Bronchial epithelial cell (primary cell): ENCODE measurements around the gene HYAL3. TPM values are rescaled to one million over a fixed set of nuclear protein-coding genes. Genes with fewer than 3 reads are reported as not detected.
"Not testable (repeated sequence)": the region's sequence is repeated elsewhere in the genome, so short reads cannot be mapped to it uniquely, and the experiment has no call there.

Experiments
- DNase-seq: peaks from one replicate; pipeline ENCODE4 v3.0.0-alpha.2; 2010; ENCODE audit warnings: low read depth
- FAIRE-seq: peaks from 2 replicates; lab custom pipeline; 2011; peaks lifted over from hg19 to GRCh38; lab: Jason Lieb, UNC
- H3K27me3 ChIP-seq: 2 replicates; pipeline ENCODE4 v1.5.1; 2011; ENCODE audit warnings: low read length; ENCODE audit not compliant: control insufficient read depth, insufficient read depth
- H3K36me3 ChIP-seq: 2 replicates; pipeline ENCODE4 v1.5.1; 2011; ENCODE audit warnings: low read length; ENCODE audit not compliant: control insufficient read depth, insufficient read depth
- H3K4me3 ChIP-seq: 2 replicates; pipeline ENCODE4 v1.5.1; 2011; ENCODE audit warnings: mild to moderate bottlenecking, low read depth, low read length, control low read depth
- total RNA-seq: library from RNA; depleted of rRNA; stranded (reverse); fragments of >200 nt; gene quantifications from 2 replicates; pipeline ENCODE4 v1.2.1, GENCODE V29; 2014
- TF ChIP-seq, protein P1 (sequence below): IDR thresholded peaks from 2 replicates; pipeline ENCODE4 v1.5.1; 2011; ENCODE audit warnings: mild to moderate bottlenecking, moderate library complexity, low read length, control low read depth, inconsistent platforms; ENCODE audit not compliant: insufficient read depth, severe bottlenecking

The HYAL3 gene
- total RNA-seq, 1 donor from 2014 or later: 6.6 TPM

GRCh38 chr3:50314816-50315215 is 15.6 kb upstream of the HYAL3 start:
- TF ChIP-seq, protein P1, sequence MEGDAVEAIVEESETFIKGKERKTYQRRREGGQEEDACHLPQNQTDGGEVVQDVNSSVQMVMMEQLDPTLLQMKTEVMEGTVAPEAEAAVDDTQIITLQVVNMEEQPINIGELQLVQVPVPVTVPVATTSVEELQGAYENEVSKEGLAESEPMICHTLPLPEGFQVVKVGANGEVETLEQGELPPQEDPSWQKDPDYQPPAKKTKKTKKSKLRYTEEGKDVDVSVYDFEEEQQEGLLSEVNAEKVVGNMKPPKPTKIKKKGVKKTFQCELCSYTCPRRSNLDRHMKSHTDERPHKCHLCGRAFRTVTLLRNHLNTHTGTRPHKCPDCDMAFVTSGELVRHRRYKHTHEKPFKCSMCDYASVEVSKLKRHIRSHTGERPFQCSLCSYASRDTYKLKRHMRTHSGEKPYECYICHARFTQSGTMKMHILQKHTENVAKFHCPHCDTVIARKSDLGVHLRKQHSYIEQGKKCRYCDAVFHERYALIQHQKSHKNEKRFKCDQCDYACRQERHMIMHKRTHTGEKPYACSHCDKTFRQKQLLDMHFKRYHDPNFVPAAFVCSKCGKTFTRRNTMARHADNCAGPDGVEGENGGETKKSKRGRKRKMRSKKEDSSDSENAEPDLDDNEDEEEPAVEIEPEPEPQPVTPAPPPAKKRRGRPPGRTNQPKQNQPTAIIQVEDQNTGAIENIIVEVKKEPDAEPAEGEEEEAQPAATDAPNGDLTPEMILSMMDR: no peak
- H3K27me3 ChIP-seq: no peaks in the 10 kb centered on the region
- no peak overlapping the region for H3K4me3 ChIP-seq
- no peak for FAIRE-seq
- DNase-seq: no peak
- peaks cover 24% of the 10 kb centered on the region for H3K36me3 ChIP-seq

GRCh38 chr3:50314342-50314741 is 15.1 kb upstream of the HYAL3 start:
- Histone ChIP-seq H3K36me3 (peaks cover 22% of the 10 kb centered on the region), H3K4me3 (no peak overlapping the region), H3K27me3 (no peaks in the 10 kb centered on the region)
- DNase-seq (no peak), FAIRE-seq (peak; percentile 94)
- TF ChIP-seq, protein P1: no peak

DNA sequence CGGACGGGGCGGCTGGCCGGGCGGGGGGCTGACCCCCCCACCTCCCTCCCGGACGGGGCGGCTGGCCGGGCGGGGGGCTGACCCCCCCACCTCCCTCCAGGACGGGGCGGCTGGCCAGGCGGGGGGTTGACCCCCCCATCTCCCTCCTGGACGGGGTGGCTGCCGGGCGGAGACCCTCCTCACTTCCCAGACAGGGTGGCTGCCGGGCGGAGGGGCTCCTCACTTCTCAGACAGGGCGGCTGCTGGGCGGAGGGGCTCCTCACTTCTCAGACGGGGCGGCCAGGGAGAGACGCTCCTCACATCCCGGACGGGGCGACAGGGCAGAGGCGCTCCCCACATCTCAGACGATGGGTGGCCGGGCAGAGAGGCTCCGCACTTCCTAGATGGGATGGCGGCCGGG is 12.8 kb upstream of the HYAL3 start:
- DNase-seq, FAIRE-seq, H3K36me3 ChIP-seq, H3K4me3 ChIP-seq, H3K27me3 ChIP-seq: not testable (repeated sequence)

GRCh38 chr3:50304601-50305000 is 5.4 kb upstream of the HYAL3 start:
- Histone ChIP-seq H3K4me3 (no peak overlapping the region), H3K27me3 (no peaks in the 10 kb centered on the region), H3K36me3 (no peaks in the 10 kb centered on the region)
- DNase-seq (peak; percentile 73), FAIRE-seq (peak; percentile 28)
- TF ChIP-seq, protein P1: no peak

DNA sequence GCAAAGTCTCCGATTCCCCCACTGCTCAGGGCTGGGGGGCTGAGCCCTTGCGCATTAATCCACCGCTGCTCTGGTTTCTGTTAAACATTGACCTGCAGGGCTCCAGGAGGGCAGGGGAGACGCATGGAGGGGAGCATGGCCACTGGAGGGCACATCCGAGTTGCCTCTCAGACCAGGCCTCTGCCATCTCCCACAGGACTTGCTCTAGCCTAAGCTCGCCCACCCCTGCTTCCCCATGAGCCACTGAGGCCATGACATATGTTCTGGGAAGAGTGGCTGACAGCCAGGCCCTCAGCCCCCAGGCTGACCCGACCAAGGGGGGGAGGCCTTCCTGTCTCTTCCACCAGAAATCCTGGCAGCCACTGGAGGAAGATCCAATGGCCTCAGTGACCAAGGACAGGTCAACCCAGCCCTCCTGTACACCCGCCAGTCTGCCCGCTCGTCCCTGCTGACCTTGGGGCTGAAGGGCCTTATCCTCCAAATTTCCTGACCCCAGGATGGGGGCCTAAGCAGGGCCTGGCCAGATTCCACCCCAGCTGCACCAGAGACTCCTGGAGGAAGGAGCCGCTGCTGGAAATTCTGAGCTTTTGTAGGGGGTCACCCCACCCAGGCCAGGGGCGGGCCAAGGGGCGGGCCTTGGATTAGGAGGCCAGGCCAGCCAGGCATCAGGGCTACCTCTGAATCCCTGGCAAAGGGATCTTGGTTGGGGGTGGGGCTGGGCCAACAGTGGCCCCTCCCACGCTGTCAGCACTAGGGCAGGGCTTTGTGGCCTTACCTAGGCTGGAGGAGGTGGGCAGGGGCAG is 4.0 kb upstream of the HYAL3 start, which contains the start of gene HYAL1:
Gene HYAL1, minus strand, starts transcription at position 562 of the 803 bp plus-strand sequence. CDS start 618 bp downstream, outside the sequence.
- DNase-seq: peak; percentile 18
- TF ChIP-seq, protein P1: peak; percentile 20
- FAIRE-seq: no peak
- no peaks in the 10 kb centered on the region for H3K27me3 ChIP-seq
- no peak within 1 kb of the TSS for H3K4me3 ChIP-seq
- no peaks in the 10 kb centered on the region for H3K36me3 ChIP-seq

GRCh38 chr3:50302095-50303012 is 3.1 kb upstream of the HYAL3 start:
- no peaks in the 10 kb centered on the region for H3K36me3 ChIP-seq
- no peak overlapping the region for H3K4me3 ChIP-seq
- DNase-seq (no peak), FAIRE-seq (no peak)
- no peaks in the 10 kb centered on the region for H3K27me3 ChIP-seq
- TF ChIP-seq, protein P1: no peak
